ENCODE measurements around the gene OR52K1. TPM values are rescaled to one million over a fixed set of nuclear protein-coding genes. Genes with fewer than 3 reads are reported as not detected.

Gene OR52K1
- total and polyA plus RNA-seq, 11 donors = 0.05 TPM; not detected in 9

DNA sequence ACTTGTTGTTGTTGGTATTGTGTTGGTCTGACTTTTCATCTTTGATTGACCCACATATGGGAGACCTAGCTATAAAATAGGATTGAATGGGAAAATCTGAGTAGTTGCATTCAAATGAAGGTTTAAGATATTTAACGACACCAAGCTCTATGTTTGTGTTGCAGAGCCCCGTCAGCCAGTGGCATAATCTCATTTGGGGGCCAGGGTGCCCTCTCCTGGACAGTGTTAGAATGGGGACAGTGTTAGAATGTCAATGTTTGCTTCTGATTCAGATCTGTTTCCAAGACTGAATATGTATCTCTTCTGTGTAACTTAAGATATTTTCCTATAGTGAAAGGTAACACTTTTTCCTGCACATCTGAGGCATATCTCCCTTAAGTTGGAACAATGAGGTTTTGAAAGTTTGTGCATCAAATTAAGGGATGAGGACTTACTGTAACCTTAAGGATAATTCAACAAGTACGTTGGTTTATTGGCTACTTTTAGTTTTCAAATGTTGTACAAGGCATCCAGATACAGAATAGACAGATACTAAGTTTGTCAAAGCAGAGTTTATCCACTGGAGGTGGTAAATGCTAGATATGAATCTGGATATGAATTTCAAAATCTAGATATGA, 57.3 kb downstream of the OR52K1 start:
- intact Hi-C loops (cut with DNase I) = loop anchor here (1.0 to 5.0 kb wide), 6 partner anchors 46 to 357 kb away; no protein-coding TSS in a partner anchor
- H3K27ac ChIP-seq = no peak overlapping the region
- WGBS, 4 donors = 21 to 28% (median 24%) methylated on average over 3 of the region's 3 CpGs
- peak; percentile 47 to 81 (median 74) for ATAC-seq
- H3K27me3 ChIP-seq = peaks cover 0 to 8% (median 0%) of the 10 kb centered on the region in 9 donors
- no peaks in the 10 kb centered on the region for H3K4me1 ChIP-seq
- DNase-seq = peak in 3 of 5 donors; percentile 22 to 64 (median 22)
- TF ChIP-seq POLR2A (IDR thresholded peaks at IDR 0.05) = no peak
- peak; percentile 49 to 80 (median 67) for TF ChIP-seq CTCF (IDR thresholded peaks at IDR 0.05)
- H3K4me3 ChIP-seq = no peak overlapping the region
- no peaks in the 10 kb centered on the region for H3K9me3 ChIP-seq
- H3K36me3 ChIP-seq = no peaks in the 10 kb centered on the region

GRCh38 chr11:4541071-4541470, 58.6 kb downstream of the OR52K1 start:
- DNase-seq (no peak), ATAC-seq (no peak)
- Histone ChIP-seq H3K4me1 (no peaks in the 10 kb centered on the region), H3K36me3 (no peaks in the 10 kb centered on the region), H3K27ac (no peak overlapping the region), H3K9me3 (no peaks in the 10 kb centered on the region), H3K4me3 (no peak overlapping the region), H3K27me3 (peaks cover 0 to 8% (median 0%) of the 10 kb centered on the region in 9 donors)
- intact Hi-C loops (cut with DNase I) = loop anchor here in 2 of 10 donors (2.0 to 5.0 kb wide), 2 partner anchors 354 to 358 kb away; no protein-coding TSS in a partner anchor
- no peak for TF ChIP-seq CTCF (IDR thresholded peaks at IDR 0.05)
- no peak for TF ChIP-seq POLR2A (IDR thresholded peaks at IDR 0.05)
- WGBS, 4 donors = 0 to 44% (median 21%) methylated on average over 1 of the region's 1 CpG

Other genes with a start within 250 kb of the OR52K1 start
- not detected for gene OR52B4, start 114.3 kb upstream of the OR52K1 start, total RNA-seq
- gene OR52B4, start 114.3 kb upstream of the OR52K1 start, polyA plus RNA-seq = not detected
- gene TRIM21, start 88.9 kb upstream of the OR52K1 start, total RNA-seq = 10 to 100 TPM in 2 of 9 donors, 1 to 10 TPM in 7; 7.1 to 36.0 (median 8.5) TPM
- gene TRIM21, start 88.9 kb upstream of the OR52K1 start, polyA plus RNA-seq = 1 to 10 TPM; 8.5 TPM
- not detected for gene OR52K2, start 33.4 kb upstream of the OR52K1 start, total RNA-seq
- gene OR52K2, start 33.4 kb upstream of the OR52K1 start, polyA plus RNA-seq = not detected
- gene OR52M1, start 62.5 kb downstream of the OR52K1 start, total RNA-seq = not detected
- not detected for gene OR52M1, start 62.5 kb downstream of the OR52K1 start, polyA plus RNA-seq
- not detected for gene OR52I2, start 99.1 kb downstream of the OR52K1 start, total RNA-seq
- not detected for gene OR52I2, start 99.1 kb downstream of the OR52K1 start, polyA plus RNA-seq
- gene OR52I1, start 111.4 kb downstream of the OR52K1 start, total RNA-seq = not detected
- gene OR52I1, start 111.4 kb downstream of the OR52K1 start, polyA plus RNA-seq = not detected
- 10 to 100 TPM in 5 of 9 donors, 1 to 10 TPM in 4; 7.5 to 14.1 (median 10.2) TPM for gene TRIM68, start 125.6 kb downstream of the OR52K1 start, total RNA-seq
- 1 to 10 TPM; 3.8 to 8.3 TPM for gene TRIM68, start 125.6 kb downstream of the OR52K1 start, polyA plus RNA-seq
- gene OR51D1, start 154.8 kb downstream of the OR52K1 start, total RNA-seq = not detected
- gene OR51D1, start 154.8 kb downstream of the OR52K1 start, polyA plus RNA-seq = not detected
- gene OR51E1, start 161.3 kb downstream of the OR52K1 start, total RNA-seq = 1 to 10 TPM in 8 of 9 donors, under 1 TPM in 1; 0.69 to 4.3 (median 2.2) TPM
- gene OR51E1, start 161.3 kb downstream of the OR52K1 start, polyA plus RNA-seq = 1 to 10 TPM; 1.8 to 2.1 TPM
- gene OR51E2, start 215.2 kb downstream of the OR52K1 start, total RNA-seq = under 1 TPM in 5 of 9 donors, not detected in 4; 0.10 to 0.50 (median 0.30) TPM
- under 1 TPM; 0.08 to 0.11 TPM for gene OR51E2, start 215.2 kb downstream of the OR52K1 start, polyA plus RNA-seq
- not detected for gene MMP26, start 222.1 kb downstream of the OR52K1 start, total RNA-seq
- not detected for gene MMP26, start 222.1 kb downstream of the OR52K1 start, polyA plus RNA-seq